ENCODE data around the gene CIAO2B.

- no peak for TF ChIP-seq CTCF (IDR thresholded peaks at IDR 0.05)
- no peak for TF ChIP-seq POLR2A (IDR thresholded peaks at IDR 0.05)
These were observed 47.9 kb downstream of the CIAO2B start for GRCh38 chr16:66886321-66886720.

All from sigmoid colon (tissue), 3 donors.